Upper lobe of right lung (tissue), 1 donor: Measurements from ENCODE around the gene CAMK4. TPM values are rescaled to one million over a fixed set of nuclear protein-coding genes. Genes with fewer than 3 reads are reported as not detected.
"Not testable (repeated sequence)": the region's sequence is repeated elsewhere in the genome, so short reads cannot be mapped to it uniquely, and the experiment has no call there.

Experiments used
- ATAC-seq: fragments of 200-7000 bp; cut with Tn5 transposase; one replicate; pipeline ENCODE4 v1.9.1; 2020; ENCODE audit warnings: mild to moderate bottlenecking, moderate library complexity
- DNase-seq: peaks from one replicate; pipeline ENCODE4 v3.0.0-alpha.2; 2020
- H3K27ac ChIP-seq: fragments of 200-600 bp; one replicate; pipeline ENCODE4 v1.8.0; 2022
- H3K27me3 ChIP-seq: fragments of 200-600 bp; one replicate; pipeline ENCODE4 v1.8.0; 2022; ENCODE audit warnings: mild to moderate bottlenecking
- H3K36me3 ChIP-seq: fragments of 200-600 bp; one replicate; pipeline ENCODE4 v1.8.0; 2022
- H3K4me1 ChIP-seq: fragments of 200-600 bp; one replicate; pipeline ENCODE4 v1.8.0; 2022
- H3K4me3 ChIP-seq: fragments of 200-600 bp; one replicate; pipeline ENCODE4 v1.8.0; 2022; ENCODE audit warnings: mild to moderate bottlenecking
- H3K9me3 ChIP-seq: fragments of 200-600 bp; one replicate; pipeline ENCODE4 v1.8.0; 2022
- intact Hi-C: fragments of 100-400 bp; cut with DNase I; formaldehyde crosslinking; loops from one replicate; pipeline ENCODE4 v1.11.0; 2022
- total RNA-seq: library from RNA; stranded (reverse); fragmentation: NEBNext Ultra II Directional; extraction: Animal tissue kit (Norgen Biotek cat#: 25700); gene quantifications from one replicate; pipeline ENCODE4 v1.2.1, GENCODE V29; 2021
- TF ChIP-seq, protein P1 (sequence below): fragments of 200-600 bp; IDR thresholded peaks from one replicate; pipeline ENCODE4 v1.8.0; 2022; ENCODE audit warnings: antibody characterized with exemption
- donor health status: DM: no; HTN: yes; CAD: no; lungs with severe emphysema.

CAMK4 gene
- total RNA-seq, 1 donor from 2014 or later: 3.8 TPM

DNA sequence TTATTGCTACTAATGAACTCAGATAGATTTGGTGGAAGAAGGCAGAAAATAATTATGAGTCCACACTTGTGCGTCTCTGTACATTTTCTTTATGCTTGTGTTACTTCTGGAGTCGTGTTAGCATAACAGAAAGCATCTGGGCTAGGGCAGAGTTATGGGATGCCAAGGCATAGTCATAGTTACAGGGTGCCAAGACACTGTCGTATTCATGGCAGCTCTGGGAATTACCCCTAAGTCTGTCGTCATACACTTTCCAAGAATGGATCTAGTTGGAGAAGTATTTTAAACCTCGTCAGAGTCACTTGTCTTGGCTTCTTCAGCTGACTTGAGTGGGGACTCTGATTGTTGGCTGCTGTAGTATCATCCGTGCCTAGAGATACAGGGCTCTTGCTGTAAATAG is 27.7 kb downstream of the CAMK4 start:
- no peak for ATAC-seq

GRCh38 chr5:111252799-111253545 is 28.8 kb downstream of the CAMK4 start:
- Histone ChIP-seq H3K9me3 (no peaks in the 10 kb centered on the region), H3K27ac (no peak overlapping the region), H3K4me3 (no peak overlapping the region), H3K4me1 (no peaks in the 10 kb centered on the region), H3K27me3 (no peaks in the 10 kb centered on the region), H3K36me3 (no peaks in the 10 kb centered on the region)
- intact Hi-C loops: no loop called here
- TF ChIP-seq, protein P1, sequence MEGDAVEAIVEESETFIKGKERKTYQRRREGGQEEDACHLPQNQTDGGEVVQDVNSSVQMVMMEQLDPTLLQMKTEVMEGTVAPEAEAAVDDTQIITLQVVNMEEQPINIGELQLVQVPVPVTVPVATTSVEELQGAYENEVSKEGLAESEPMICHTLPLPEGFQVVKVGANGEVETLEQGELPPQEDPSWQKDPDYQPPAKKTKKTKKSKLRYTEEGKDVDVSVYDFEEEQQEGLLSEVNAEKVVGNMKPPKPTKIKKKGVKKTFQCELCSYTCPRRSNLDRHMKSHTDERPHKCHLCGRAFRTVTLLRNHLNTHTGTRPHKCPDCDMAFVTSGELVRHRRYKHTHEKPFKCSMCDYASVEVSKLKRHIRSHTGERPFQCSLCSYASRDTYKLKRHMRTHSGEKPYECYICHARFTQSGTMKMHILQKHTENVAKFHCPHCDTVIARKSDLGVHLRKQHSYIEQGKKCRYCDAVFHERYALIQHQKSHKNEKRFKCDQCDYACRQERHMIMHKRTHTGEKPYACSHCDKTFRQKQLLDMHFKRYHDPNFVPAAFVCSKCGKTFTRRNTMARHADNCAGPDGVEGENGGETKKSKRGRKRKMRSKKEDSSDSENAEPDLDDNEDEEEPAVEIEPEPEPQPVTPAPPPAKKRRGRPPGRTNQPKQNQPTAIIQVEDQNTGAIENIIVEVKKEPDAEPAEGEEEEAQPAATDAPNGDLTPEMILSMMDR: no peak
- DNase-seq: no peak
- ATAC-seq: no peak

More for the DNA sequence above, 27.7 kb downstream of the CAMK4 start:
- Histone ChIP-seq H3K9me3 (no peaks in the 10 kb centered on the region), H3K4me1 (no peaks in the 10 kb centered on the region), H3K36me3 (no peaks in the 10 kb centered on the region), H3K27me3 (no peaks in the 10 kb centered on the region), H3K4me3 (no peak overlapping the region), H3K27ac (no peak overlapping the region)
- TF ChIP-seq, protein P1: no peak
- intact Hi-C loops: no loop called here
- no peak for DNase-seq

DNA sequence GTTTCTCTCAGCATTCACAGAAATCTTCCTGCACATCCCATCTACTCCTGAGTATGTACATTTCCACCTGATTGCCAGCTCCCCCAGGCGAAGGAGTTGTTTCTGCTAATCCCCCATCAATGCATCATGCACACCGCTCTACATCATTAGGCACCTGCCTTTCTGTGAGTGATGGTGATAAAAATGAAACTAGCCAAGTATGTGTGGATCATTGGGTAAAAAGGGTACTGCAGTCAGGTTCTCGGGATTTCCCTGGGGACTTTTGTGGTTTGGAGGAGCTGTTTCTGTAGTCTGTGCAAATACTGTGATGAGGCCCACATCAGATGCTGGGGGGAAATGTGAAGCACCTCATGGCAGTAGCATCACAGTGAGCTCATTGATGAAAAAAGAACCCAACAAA is 30.4 kb downstream of the CAMK4 start:
- Histone ChIP-seq H3K4me1 (no peaks in the 10 kb centered on the region), H3K27ac (no peak overlapping the region), H3K9me3 (no peaks in the 10 kb centered on the region), H3K36me3 (no peaks in the 10 kb centered on the region), H3K27me3 (no peaks in the 10 kb centered on the region), H3K4me3 (no peak overlapping the region)
- TF ChIP-seq, protein P1: no peak
- intact Hi-C loops: no loop called here
- ATAC-seq: no peak
- DNase-seq: no peak

GRCh38 chr5:111255169-111255568 is 31.0 kb downstream of the CAMK4 start:
- DNase-seq (no peak), ATAC-seq (no peak)
- TF ChIP-seq, protein P1: no peak
- H3K36me3 ChIP-seq: no peaks in the 10 kb centered on the region
- no peaks in the 10 kb centered on the region for H3K4me1 ChIP-seq
- no peak overlapping the region for H3K4me3 ChIP-seq
- intact Hi-C loops: no loop called here
- no peaks in the 10 kb centered on the region for H3K9me3 ChIP-seq
- H3K27ac ChIP-seq: no peak overlapping the region
- no peaks in the 10 kb centered on the region for H3K27me3 ChIP-seq

GRCh38 chr5:111256128-111256527 is 31.9 kb downstream of the CAMK4 start:
- Histone ChIP-seq H3K4me3 (no peak overlapping the region), H3K27me3 (no peaks in the 10 kb centered on the region), H3K36me3 (no peaks in the 10 kb centered on the region), H3K4me1 (no peaks in the 10 kb centered on the region), H3K9me3 (no peaks in the 10 kb centered on the region), H3K27ac (no peak overlapping the region)
- DNase-seq (no peak), ATAC-seq (no peak)
- TF ChIP-seq, protein P1: no peak
- intact Hi-C loops: no loop called here

DNA sequence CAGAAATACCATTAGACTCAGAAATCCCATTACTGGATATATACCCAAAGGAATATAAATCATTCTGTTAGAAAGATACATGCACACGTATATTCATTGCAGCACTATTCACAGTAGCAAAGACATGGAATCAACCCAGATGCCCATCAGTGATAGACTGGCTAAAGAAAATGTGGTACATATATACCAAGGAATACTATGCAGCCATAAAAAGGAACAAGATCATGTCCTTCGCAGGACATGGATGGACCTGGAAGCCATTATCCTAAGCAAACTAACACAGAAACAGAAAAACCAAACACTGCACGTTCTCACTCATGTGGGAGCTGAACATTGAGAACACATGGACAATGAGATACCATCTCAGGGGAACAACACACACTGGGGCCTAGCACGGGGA is 33.4 kb downstream of the CAMK4 start:
- H3K9me3 ChIP-seq, H3K27ac ChIP-seq, intact Hi-C loops, ATAC-seq, H3K4me3 ChIP-seq, H3K27me3 ChIP-seq, DNase-seq, H3K4me1 ChIP-seq, H3K36me3 ChIP-seq: not testable (repeated sequence)
